Myocyte (in vitro differentiated cells): Measurements from ENCODE around the gene MUC2. TPM values are rescaled to one million over a fixed set of nuclear protein-coding genes. Genes with fewer than 3 reads are reported as not detected.

Experiments
- DNase-seq: peaks from one replicate; pipeline ENCODE4 v3.0.0-alpha.2; 2012; ENCODE audit warnings: low read depth
- total RNA-seq: library from RNA; depleted of rRNA; stranded (reverse); fragments of >200 nt; gene quantifications from 2 replicates; pipeline ENCODE4 v1.2.3, GENCODE V29; 2014

The MUC2 gene
- total RNA-seq, 1 donor from 2014 or later: not detected

- no peak for DNase-seq
Observed at GRCh38 chr11:1085440-1086170, 10.9 kb downstream of the MUC2 start.

GRCh38 chr11:1086171-1087102, 11.8 kb downstream of the MUC2 start:
- no peak for DNase-seq

GRCh38 chr11:1087279-1087960, 12.7 kb downstream of the MUC2 start:
- no peak for DNase-seq

GRCh38 chr11:1087961-1088926, 13.6 kb downstream of the MUC2 start:
- DNase-seq: no peak

- DNase-seq: no peak
Observed at GRCh38 chr11:1088927-1089737, 14.5 kb downstream of the MUC2 start.

GRCh38 chr11:1089738-1090599, 15.3 kb downstream of the MUC2 start:
- DNase-seq: no peak

- DNase-seq: no peak
Observed at GRCh38 chr11:1090600-1091331, 16.1 kb downstream of the MUC2 start.

- DNase-seq: no peak
Observed at GRCh38 chr11:1091332-1092083, 16.8 kb downstream of the MUC2 start.

- no peak for DNase-seq
Observed at GRCh38 chr11:1092145-1092670, 17.5 kb downstream of the MUC2 start.

- no peak for DNase-seq
Observed at GRCh38 chr11:1092919-1093318, 18.2 kb downstream of the MUC2 start.

GRCh38 chr11:1099519-1100355, 25.1 kb downstream of the MUC2 start:
- no peak for DNase-seq

GRCh38 chr11:1100417-1101245, 26.0 kb downstream of the MUC2 start:
- no peak for DNase-seq

GRCh38 chr11:1101318-1102089, 26.8 kb downstream of the MUC2 start:
- DNase-seq: no peak

GRCh38 chr11:1102221-1102971, 27.7 kb downstream of the MUC2 start:
- DNase-seq: no peak
